Brain microvascular endothelial cell (primary cell): ENCODE measurements around the gene MEI1.
"Not testable (repeated sequence)": the region's sequence is repeated elsewhere in the genome, so short reads cannot be mapped to it uniquely, and the experiment has no call there.

ENCODE experiments used
- DNase-seq: peaks from one replicate; pipeline ENCODE4 v3.0.0-alpha.2; 2020
- H3K27ac ChIP-seq: fragments of 250-450 bp; sonication (Bioruptor Pico); 2 replicates; pipeline ENCODE4 v1.5.1; 2020; ENCODE audit warnings: mild to moderate bottlenecking, moderate library complexity
- H3K27me3 ChIP-seq: fragments of 250-450 bp; sonication (Bioruptor Pico); replicated peaks from 2 replicates; pipeline ENCODE4 v1.5.1; 2020; ENCODE audit warnings: mild to moderate bottlenecking
- H3K36me3 ChIP-seq: fragments of 250-450 bp; sonication (Bioruptor Pico); replicated peaks from 2 replicates; pipeline ENCODE4 v1.5.1; 2020; ENCODE audit warnings: mild to moderate bottlenecking
- H3K4me3 ChIP-seq: 2 replicates; pipeline ENCODE4 v1.5.1; 2011; ENCODE audit warnings: low read depth, mild to moderate bottlenecking, control low read depth, low read length, moderate library complexity
- CTCF ChIP-seq: IDR thresholded peaks from 2 replicates; pipeline ENCODE4 v1.5.1; 2011; ENCODE audit warnings: low read depth, mild to moderate bottlenecking, moderate library complexity, low read length, control low read depth, inconsistent platforms; ENCODE audit errors: missing control alignments
- in situ Hi-C: cut with HindIII; loops from 2 replicates; pipeline ENCODE4 v1.10.0; 2017; ENCODE audit warnings: low sequenced_read_pairs, low pct_ligation_motif_present

MEI1 gene

GRCh38 chr22:41657709-41658108 lies 41.6 kb upstream of the MEI1 start:
- no peak overlapping the region for H3K27ac ChIP-seq
- no peak for TF ChIP-seq CTCF
- no peak for DNase-seq
- in situ Hi-C loops, result no loop called here
- no peak overlapping the region for H3K4me3 ChIP-seq
- H3K36me3 ChIP-seq, result peaks cover 90% of the 10 kb centered on the region
- H3K27me3 ChIP-seq, result no peaks in the 10 kb centered on the region

- H3K27ac ChIP-seq, result no peak overlapping the region
- H3K27me3 ChIP-seq, result no peaks in the 10 kb centered on the region
- DNase-seq, result no peak
- in situ Hi-C loops, result no loop called here
- H3K4me3 ChIP-seq, result no peak overlapping the region
- no peak for TF ChIP-seq CTCF
- H3K36me3 ChIP-seq, result peaks cover 88% of the 10 kb centered on the region
These were observed 40.4 kb upstream of the MEI1 start for GRCh38 chr22:41658869-41659268.

DNA sequence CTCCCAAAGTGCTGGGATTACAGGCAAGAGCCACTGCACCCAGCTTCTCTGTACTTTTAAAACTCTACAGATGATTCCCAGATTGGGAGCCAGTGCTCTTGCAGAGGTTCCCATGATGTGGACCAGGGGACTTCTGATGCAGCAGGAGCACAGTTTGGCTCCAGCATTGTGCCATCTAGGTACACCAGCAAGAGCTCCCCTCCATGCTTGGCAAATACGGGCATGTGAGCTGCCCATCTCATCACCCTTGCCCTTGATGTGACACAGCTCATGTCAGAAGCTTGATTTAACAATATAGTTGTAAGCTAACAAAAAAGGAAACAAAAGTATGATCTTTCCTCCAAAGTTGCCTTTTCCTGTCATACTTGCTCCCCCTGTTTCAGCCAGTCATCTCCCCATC lies 39.4 kb upstream of the MEI1 start:
- in situ Hi-C loops, result no loop called here
- Histone ChIP-seq H3K4me3 (no peak overlapping the region), H3K36me3 (peaks cover 85% of the 10 kb centered on the region), H3K27ac (no peak overlapping the region), H3K27me3 (no peaks in the 10 kb centered on the region)
- no peak for DNase-seq
- no peak for TF ChIP-seq CTCF

DNA sequence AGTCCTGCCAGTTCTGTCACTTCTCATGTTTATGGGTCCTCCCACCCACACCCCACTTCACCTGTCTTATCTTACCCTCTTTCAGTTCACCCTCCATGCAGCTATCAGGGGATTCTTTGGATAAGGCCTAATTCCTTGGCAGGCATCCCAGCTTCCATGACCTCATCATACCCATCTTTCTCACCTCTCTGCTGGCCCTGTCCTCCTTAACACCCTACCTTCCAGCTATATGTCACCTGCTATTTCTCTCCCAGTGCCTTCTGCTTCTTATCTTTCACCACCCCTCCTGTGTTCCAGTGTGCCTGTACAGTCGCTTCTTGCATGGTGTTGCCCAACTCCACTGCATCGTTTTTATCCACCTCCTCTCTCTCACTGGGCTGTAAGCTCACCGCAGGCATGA lies 38.9 kb upstream of the MEI1 start:
- TF ChIP-seq CTCF, result no peak
- Histone ChIP-seq H3K27me3 (no peaks in the 10 kb centered on the region), H3K36me3 (peaks cover 84% of the 10 kb centered on the region), H3K27ac (no peak overlapping the region), H3K4me3 (no peak overlapping the region)
- DNase-seq, result no peak
- in situ Hi-C loops, result no loop called here

DNA sequence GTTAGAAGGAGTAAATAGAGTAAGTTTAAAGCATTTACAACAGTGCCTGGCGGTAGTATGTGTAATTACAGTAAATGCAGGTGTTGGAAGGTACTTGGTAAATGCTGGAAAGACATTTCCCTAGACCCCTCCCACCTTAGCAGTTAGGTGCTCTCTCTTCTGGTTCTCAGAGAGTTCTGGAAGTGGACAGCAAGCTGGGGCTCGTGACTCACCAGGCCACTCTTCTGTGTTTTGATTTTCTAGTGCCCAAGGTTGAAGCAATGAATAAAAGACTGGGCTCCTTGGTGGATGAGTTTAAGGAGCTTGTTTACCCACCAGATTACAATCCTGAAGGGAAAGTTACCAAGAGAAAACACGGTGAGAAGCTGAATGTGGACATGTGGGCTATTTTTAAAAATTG lies 38.2 kb upstream of the MEI1 start:
- in situ Hi-C loops, result no loop called here
- no peak for DNase-seq
- Histone ChIP-seq H3K27me3 (no peaks in the 10 kb centered on the region), H3K4me3 (no peak overlapping the region), H3K27ac (no peak overlapping the region), H3K36me3 (peaks cover 80% of the 10 kb centered on the region)
- no peak for TF ChIP-seq CTCF

GRCh38 chr22:41661713-41662112 lies 37.6 kb upstream of the MEI1 start:
- H3K36me3 ChIP-seq, result peaks cover 77% of the 10 kb centered on the region
- no peak overlapping the region for H3K4me3 ChIP-seq
- no peaks in the 10 kb centered on the region for H3K27me3 ChIP-seq
- in situ Hi-C loops, result no loop called here
- DNase-seq, result no peak
- no peak overlapping the region for H3K27ac ChIP-seq
- no peak for TF ChIP-seq CTCF

GRCh38 chr22:41663594-41663993 lies 35.7 kb upstream of the MEI1 start:
- H3K4me3 ChIP-seq, in situ Hi-C loops, DNase-seq, H3K27me3 ChIP-seq, H3K27ac ChIP-seq: not testable (repeated sequence)
- H3K36me3 ChIP-seq, result peaks cover 61% of the 10 kb centered on the region
